Left ventricle myocardium superior (tissue), 1 donor: Measurements from ENCODE around the gene IWS1. TPM values are rescaled to one million over a fixed set of nuclear protein-coding genes. Genes with fewer than 3 reads are reported as not detected.
"Not testable (repeated sequence)": the region's sequence is repeated elsewhere in the genome, so short reads cannot be mapped to it uniquely, and the experiment has no call there.

Experiments
- ATAC-seq: fragments of 200-7000 bp; cut with Tn5 transposase; one replicate; pipeline ENCODE4 v1.9.1; 2020; ENCODE audit warnings: mild to moderate bottlenecking, moderate library complexity
- DNase-seq: peaks from one replicate; pipeline ENCODE4 v3.0.0-alpha.2; 2020
- intact Hi-C: fragments of 100-400 bp; cut with micrococcal nuclease; formaldehyde crosslinking; loops from one replicate; pipeline ENCODE4 v1.11.0; 2022
- total RNA-seq: library from RNA; stranded (reverse); fragmentation: NEBNext Ultra II Directional; extraction: Animal tissue kit (Norgen Biotek cat#: 25700); gene quantifications from one replicate; pipeline ENCODE4 v1.2.1, GENCODE V29; 2021
- donor health status: DM: no; HTN: yes; CAD: no; lungs with severe emphysema.

The IWS1 gene
- total RNA-seq, 1 donor from 2014 or later: 58.1 TPM

DNA sequence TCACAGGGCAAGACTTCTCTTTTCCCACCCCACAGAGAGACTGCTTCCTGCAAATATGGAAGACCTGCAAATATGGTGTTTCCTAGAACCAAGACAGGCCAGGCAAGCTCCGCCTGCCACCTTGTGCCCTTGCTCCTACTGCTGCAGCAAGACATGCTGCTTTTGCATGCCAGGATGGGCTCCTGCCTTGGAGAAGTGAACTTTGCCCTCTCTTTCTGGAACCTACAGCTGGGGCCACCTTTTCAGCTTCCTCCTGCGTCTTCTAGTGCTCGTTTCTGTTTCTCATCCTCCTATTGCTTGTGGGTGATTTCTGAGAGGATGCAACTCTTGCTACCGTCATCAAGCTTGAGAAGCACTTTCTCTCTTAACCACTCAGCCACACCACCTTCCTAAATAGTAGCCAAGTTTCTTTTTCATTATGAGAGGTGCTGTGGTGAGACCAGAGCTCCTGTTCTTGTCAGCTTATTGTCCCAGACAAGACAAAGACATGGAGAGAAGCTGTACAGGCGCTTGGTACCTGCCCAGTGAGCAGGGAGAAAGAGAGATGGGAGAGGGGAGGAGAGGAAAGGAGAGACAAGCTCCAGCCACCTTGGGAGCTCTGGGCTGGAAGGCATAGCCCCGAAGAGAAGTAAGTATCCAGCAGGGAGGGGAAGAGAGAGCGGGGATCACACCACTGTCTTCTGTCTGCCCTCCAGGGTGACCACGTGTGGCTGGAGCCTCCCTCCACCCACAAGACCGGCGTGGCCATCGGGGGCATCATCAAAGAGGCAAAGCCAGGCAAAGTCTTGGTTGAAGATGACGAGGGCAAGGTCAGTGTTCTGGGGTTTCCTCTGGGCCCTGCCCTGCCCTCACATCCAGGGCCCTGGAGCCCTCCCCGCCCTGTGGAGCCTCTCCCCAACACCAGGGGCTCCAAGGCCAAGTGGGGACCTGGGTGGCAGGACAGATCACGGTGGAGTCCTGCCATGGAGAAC lies 37.5 kb upstream of the IWS1 start:
- intact Hi-C loops: no loop called here
- DNase-seq (no peak), ATAC-seq (no peak)

DNA sequence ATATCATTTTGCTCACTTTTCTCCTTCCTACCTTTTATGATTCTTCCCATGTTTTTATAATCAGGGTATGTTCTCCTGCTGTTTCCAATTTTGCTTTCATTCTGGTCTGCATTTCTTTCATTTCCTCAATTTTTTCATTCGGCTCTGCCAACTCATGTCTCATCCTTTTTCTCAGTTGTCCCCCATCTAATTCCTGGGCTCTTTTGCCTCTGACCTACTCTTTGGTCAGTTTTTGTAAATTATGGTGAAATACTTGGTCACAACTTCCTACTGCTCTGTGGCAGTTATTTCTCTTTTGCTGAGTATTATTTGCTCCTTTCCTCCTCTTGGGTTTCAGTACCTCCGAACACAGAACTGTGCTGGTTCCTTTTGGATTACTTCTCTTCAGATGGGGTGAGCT lies 36.6 kb upstream of the IWS1 start:
- ATAC-seq (no peak), DNase-seq (no peak)
- intact Hi-C loops: no loop called here

DNA sequence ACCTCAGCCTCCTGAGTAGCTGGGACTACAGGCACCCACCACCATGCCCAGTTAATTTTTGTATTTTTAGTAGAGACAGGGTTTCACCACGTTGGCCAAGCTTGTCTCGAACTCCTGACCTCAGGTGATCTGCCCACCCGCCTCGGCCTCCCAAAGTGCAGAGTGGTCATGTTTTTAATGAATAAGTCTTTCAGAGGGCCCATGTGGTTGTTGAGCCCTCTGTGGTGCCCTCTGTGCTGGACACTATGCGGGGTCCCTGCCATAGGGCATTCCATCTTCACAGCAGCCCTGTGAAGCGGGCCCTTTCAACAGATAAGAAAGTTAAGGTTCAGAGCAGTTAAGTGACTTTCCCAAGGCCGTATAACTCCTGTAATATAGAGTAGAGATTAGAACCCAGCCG lies 35.1 kb upstream of the IWS1 start:
- ATAC-seq (no peak), DNase-seq (no peak)
- intact Hi-C loops: no loop called here

DNA sequence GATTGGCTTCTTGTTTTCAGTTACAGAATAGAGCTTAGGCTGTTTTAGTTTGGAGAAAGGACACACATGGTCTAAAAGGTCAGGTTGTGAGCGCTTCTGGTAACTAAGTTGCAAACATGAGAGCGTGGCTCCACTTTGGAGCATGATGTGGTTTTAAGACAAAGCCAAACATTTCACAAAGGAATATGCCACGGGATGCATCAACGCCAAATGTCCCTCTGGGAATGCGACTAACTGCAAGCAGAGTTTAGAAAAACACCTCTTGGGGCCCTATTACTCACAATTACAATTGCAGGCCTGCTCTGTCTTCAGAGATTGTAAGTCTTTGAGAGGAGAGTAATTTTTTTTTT lies 34.6 kb upstream of the IWS1 start:
- DNase-seq: no peak
- ATAC-seq: no peak
- intact Hi-C loops: no loop called here

DNA sequence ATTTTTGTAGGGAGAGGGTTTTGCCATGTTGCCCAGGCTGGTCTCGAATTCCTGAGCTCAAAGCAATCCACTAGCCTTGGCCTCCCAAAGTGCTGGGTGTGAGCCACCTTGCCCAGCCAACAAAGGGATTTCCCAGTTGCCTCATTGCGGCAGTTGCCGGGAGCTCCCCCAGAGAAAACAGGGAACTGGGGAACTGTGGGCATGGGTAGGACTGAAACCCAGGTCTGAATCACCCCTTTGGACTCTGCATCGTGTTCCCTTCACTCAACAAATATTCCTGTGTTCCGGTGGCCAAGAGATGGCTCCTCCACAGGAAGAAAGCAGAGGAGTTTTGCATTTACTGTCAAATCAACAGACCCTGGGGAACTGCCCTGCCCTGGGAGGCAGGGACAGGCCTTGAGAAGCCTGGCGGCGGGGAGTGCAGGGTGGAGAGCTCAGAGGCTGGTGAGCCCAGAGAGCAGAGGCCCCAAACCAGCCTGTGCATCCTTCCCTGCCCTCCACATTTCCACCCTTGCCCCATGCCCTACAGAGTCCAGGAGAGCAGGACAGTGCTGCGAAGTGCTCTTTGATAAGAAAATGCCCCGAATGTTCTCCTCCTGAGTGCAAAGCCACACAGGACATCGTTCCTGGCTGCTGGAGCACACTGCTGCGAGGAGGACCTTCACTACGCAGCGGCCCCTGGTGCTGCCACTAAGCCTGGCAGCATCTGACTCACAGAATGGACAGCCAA lies 34.1 kb upstream of the IWS1 start:
- ATAC-seq (no peak), DNase-seq (no peak)
- intact Hi-C loops: no loop called here

DNA sequence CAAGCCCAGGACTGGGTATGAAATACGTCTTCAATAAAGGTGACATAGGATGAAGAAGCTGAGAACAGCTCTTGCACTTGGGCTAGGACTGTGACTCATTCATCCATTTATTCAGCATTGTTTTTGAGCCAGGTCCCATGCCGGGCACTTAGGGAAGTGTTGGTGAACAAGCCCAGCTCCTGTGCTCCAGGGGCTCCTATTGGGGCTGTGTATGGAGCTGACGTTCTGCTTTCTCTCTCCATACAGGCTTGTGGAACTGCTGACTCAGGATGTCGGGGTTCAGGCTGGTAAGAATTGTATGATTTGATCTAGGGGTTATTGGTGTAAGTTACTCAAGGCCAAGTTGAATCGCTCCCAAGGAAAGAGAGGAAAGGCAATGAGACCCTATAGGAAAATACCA lies 33.2 kb upstream of the IWS1 start:
- DNase-seq (no peak), ATAC-seq (no peak)

DNA sequence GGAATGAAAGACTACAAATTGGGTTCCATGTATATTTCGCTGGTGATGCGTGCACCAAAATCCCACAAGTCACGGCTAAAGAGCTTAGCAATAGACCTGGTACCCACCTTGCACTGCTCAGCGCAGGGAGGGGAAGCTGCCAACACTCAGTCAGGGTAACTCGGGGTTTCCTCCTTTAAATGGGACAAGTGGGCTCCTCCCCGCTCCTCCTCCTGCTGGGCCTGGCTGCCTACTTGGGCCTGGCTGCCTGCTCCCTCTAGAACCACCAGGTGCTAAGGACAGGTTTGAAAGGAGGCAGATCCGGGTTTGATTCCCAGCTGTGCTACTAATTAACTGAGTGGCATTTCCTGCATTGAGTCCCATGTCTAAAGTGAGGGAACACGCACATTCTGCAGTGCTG lies 32.6 kb upstream of the IWS1 start:
- ATAC-seq (no peak), DNase-seq (no peak)
- intact Hi-C loops: no loop called here

More for the DNA sequence above, 33.2 kb upstream of the IWS1 start:
- intact Hi-C loops: no loop called here

DNA sequence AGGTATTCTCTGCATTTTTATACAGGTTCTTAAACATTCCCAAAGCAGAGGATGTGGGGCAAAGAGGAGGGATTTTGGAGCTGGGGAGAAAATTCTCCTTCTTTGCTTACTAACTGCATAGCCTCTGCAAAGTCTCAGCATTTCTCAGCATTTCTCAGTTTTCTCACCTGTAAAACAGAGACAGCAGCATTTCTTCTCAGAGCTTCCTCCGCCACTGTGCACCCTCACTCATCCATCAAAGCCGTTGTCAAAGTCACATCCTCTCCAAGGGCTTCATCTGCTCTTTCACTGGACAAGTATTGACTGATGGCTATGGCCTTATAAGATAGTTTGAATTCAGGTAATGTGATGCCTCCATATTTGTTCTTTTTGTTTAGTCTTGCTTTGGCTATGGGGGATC lies 26.6 kb upstream of the IWS1 start:
- intact Hi-C loops: no loop called here
- ATAC-seq (no peak), DNase-seq (no peak)

DNA sequence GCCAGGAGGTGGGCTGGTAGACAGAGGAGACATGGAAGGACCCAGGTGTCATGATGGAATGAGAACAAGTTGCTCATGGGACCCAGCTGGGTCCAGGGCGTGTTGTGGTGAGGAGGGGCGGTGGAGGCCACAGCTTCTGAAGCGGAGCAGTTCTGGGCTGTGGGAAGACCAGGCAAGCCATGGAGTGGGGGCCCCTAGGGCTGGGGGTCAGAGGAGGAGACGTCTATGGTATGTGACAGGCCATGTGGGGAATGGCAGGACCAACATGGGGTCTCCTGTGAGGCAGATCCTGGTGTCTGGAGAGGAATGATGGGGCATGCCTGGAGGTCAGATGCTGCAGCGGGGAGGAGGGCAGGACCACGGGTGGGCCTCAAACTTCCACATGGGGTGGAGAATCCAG lies 26.0 kb upstream of the IWS1 start:
- no peak for ATAC-seq
- intact Hi-C loops: no loop called here
- DNase-seq: no peak

DNA sequence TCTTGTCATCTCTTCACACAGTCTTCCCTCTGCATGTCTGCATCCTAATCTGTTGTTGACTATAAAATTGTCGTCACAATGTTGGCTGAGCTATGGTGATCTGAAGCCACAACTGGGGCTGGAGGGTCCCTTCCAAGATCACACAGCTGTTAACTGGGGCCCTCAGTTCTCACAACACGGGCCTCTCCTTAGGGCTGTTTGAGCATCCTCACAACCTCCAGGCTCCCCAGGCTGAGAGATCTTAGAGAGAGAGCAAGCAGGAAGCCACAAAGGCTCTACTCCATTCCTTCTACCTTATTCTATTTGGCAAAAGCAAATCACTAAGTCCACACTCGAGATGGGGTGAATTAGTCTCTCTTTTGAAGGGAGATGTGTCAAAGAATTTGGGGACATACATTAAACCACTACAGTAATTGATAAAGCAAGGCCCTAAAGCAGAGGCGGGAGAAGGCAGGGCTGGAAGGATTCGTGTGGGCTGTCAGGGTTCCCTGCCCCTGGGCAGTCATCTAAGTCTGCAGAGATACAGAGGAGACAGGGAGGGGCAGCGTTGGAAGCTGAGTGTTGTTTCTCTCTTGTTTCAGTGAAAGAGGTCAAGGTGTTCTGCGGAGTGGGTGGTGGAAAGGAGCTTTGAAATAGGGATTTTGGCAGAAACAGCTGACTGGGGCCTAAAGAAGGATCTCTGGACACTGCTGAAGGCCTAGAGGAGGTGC lies 25.1 kb upstream of the IWS1 start:
- ATAC-seq (no peak), DNase-seq (no peak)
- intact Hi-C loops: no loop called here

DNA sequence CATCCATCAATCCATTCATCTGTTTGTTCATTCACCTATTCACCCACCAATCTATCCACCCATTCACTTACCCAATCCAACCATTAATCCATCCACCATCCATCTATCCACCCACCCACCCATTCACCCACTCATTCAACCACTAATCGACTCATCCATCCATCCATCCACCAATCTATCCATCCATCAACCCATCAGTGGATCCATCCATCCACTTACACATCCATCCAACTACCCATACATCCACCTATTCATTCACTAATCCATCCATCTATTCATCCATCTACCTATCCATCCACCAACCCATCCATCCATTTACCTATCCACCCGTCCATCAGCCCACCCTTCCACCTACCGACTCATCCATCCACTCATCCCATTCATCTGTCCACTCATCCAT lies 20.5 kb upstream of the IWS1 start:
- ATAC-seq (no peak), DNase-seq (no peak)

DNA sequence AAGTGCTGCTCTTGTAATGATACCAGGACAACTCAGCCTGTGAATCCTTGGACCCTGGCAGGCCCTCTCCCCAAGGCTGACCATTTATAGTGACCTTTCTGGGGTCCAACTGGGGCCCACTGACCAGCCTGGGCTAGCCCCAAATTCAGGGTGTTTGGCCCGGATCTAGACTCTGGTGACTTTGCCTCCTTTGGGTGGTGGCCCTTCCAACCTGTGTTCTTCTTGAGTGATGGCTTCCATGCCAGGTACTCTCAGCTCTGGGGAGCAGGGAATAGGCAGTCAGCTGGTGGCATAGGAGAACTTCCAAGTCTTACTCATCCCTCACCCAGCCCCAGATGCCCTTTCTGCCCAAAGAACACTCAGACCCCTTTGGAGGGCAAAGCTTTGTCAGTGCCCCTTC lies 19.5 kb upstream of the IWS1 start:
- intact Hi-C loops: no loop called here
- ATAC-seq: no peak
- no peak for DNase-seq

More for the DNA sequence above, 20.5 kb upstream of the IWS1 start:
- intact Hi-C loops: no loop called here

DNA sequence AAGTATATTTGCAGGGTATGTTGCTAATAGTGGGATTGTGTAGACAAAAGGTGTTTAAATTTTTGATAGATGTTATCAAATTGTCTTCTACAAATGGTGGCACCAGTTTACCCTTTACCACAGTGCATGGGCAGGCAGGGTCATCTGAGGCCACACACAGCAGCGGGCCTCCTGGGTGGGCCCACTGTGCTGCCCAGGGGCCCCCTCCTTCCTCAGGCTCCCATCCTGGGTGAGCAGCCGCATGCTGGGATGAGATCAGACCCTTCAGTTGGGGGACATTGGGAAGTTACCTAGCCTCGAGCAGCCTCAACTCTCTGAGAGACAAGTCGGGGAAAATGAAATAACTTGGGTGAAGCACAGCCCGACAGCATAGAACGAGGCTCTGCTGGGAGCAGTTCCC lies 18.9 kb upstream of the IWS1 start:
- DNase-seq (no peak), ATAC-seq (no peak)
- intact Hi-C loops: no loop called here

DNA sequence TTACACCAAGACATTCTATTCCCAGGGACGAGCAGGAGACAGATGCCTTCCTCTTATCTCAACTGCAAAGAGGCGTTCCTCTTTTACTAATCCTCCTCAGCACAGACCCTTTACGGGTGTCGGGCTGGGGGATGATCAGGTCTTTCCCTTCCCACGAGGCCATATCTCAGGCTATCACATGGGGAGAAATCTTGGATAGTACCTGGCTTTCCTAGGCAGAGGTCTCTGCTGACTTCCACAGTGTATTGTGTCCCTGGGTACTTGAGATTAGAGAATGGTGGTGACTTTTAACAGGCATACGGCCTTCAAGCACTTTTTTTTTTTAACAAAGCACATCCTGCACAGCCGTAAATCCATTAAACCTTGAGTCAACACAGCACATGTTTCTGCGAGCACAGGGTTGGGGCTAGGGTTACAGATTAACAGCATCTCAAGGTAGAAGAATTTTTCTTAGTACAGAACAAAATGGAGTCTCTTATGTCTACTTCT lies 16.8 kb upstream of the IWS1 start:
- intact Hi-C loops, ATAC-seq, DNase-seq: not testable (repeated sequence)

DNA sequence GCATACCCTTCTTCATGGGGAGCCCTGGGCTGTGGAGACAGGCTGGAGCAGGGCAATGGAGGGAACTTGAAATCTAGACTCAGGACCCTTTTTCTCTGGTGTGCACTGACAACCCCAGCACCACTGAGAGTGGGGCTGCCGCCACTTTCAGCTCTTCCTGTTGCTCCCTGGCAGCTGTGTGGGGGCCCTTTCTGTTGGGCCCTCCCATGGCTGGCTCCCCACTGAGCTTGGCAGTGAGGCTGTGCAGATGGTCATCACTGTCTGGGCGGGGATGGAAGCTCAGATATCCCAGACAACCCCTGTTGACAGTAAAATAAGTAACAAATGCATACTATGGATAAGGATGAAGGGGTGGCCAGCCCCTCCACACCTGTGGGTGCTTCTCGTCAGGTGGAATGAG lies 15.9 kb upstream of the IWS1 start:
- ATAC-seq (no peak), DNase-seq (no peak)
- intact Hi-C loops: no loop called here

DNA sequence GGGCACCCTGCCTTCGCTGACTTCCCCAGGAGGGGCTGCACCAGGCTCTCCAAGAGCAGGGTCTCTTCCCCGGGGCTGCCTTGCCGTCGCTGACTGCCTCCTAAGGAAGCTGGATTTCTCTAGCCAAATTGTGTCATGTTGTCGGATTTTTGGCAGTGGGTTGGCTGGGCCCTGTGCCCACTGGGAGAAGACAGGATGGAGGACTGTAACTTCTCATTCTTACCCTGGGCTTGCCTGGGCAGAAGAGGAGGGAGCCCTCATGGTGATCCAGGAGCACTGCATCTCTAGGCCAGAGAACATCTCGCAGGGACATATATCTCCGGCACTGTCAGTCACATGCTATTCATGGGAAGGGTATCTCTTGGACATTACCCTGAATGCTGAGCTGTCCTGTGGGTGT lies 15.5 kb upstream of the IWS1 start:
- DNase-seq: no peak
- ATAC-seq: no peak
- intact Hi-C loops: no loop called here

DNA sequence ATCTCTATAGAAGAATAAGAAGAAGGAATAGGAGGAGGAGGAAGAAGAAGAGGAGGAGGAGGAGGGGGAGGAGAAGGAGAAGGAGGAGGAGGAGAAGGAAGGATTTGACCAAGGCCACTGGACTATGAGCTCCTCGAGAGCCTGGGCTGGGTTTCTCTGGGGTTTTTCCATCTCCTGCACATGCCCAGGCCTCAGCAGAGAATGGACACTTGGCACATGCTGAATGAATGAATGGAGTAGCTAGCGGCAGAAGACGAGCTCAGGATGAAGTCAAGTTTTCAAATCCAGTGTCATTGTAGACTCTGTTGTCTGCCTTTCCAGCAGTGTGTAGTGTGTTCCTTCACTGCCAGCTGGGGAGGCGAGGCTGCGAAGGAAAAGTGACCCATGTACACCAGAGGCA lies 11.4 kb upstream of the IWS1 start:
- intact Hi-C loops: no loop called here
- DNase-seq: no peak
- no peak for ATAC-seq

DNA sequence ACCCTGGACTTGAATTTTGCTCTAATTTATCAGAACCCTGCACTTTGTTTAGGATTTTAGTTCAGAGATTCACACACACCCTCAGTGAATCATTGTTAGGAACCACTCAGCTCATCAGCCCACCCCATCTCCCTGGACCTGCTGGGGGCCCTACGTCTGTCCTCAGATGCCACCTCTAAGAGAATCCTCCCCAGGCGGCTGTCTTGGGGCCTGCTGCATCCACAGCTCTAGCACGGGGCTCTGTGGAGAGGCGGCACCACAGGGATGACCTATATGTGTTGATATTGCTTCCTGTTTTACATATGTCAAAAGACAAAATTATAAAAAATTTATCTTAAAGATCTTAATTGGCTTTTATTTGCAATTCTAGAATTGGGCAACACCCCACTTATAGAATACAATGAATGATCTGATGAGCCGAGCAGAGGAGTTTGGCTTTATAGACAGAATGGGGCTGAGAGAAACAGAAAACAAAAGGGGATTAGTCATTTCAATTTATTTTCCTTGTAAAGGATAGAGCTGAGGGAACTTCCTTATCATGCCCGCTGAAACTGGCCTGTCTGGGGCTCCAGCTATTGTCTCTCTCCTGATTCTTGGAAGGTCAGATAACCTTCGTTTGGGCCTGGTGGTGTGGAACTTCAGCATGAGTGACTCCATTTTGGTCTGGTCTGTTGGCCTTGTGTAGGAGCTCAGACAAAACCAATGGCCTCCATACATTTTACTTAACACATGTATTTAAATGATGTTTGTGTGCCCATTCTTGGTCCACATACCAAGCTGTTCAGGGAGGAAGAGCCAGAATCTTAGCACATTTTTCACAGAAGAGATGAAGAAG lies 10.6 kb upstream of the IWS1 start:
- DNase-seq (no peak), ATAC-seq (no peak)
- intact Hi-C loops: no loop called here

DNA sequence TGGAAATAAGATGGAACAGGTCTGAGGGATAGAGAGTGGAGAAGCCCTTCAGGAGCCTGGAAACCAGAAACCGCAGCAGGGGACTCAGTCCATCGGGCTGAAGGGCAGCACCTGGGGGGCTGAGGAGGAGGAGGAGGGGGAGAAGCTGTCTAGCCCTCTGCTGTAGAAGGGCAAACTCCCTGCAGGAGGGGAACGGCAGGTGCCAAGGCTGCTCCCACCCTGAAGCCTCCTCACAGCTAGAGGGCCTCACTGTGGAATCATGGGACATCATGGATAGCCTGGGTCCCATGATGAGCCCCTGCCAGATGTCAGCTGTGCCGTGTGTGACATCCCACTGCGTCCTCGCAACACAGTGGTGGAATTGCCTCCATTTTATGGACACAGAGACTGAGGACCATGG lies 9.6 kb upstream of the IWS1 start:
- DNase-seq (no peak), ATAC-seq (no peak)
- intact Hi-C loops: no loop called here
